HL-60/S4 treated with retinoic acid at 250 ng/mL for 4 days and 3 days (cell line): ENCODE data around the gene IFNGR2.
"Not testable (repeated sequence)": the region's sequence is repeated elsewhere in the genome, so short reads cannot be mapped to it uniquely, and the experiment has no call there.

Source experiments
- in situ Hi-C: fragments of 300-500 bp; cut with MboI; formaldehyde crosslinking; loops from 2 replicates; pipeline ENCODE4 v1.7.0; 2022; ENCODE audit warnings: low sequenced_read_pairs

IFNGR2 gene

GRCh38 chr21:33434770-33435360 lies 31.7 kb downstream of the IFNGR2 start:
- in situ Hi-C loops = no loop called here

- in situ Hi-C loops = no loop called here
These were observed 33.9 kb downstream of the IFNGR2 start for GRCh38 chr21:33437140-33437539.

- in situ Hi-C loops = loop anchor here (5.0 kb wide), 1 partner anchor 244 kb away; no protein-coding TSS in a partner anchor
These were observed 38.6 kb downstream of the IFNGR2 start for GRCh38 chr21:33441489-33442477.

- in situ Hi-C loops = loop anchor here (5.0 kb wide), 1 partner anchor 246 kb away; no protein-coding TSS in a partner anchor
These were observed 40.0 kb downstream of the IFNGR2 start for GRCh38 chr21:33443194-33443593.

- in situ Hi-C loops = loop anchor here (5.0 kb wide), 1 partner anchor 247 kb away; no protein-coding TSS in a partner anchor
These were observed 41.3 kb downstream of the IFNGR2 start for GRCh38 chr21:33444499-33444898.

GRCh38 chr21:33446620-33447019 lies 43.4 kb downstream of the IFNGR2 start:
- in situ Hi-C loops = not testable (repeated sequence)

GRCh38 chr21:33449616-33450015 lies 46.4 kb downstream of the IFNGR2 start:
- in situ Hi-C loops = loop anchor here (25.0 kb wide), 1 partner anchor 612 kb away; no protein-coding TSS in a partner anchor

GRCh38 chr21:33451634-33452071 lies 48.4 kb downstream of the IFNGR2 start:
- in situ Hi-C loops = loop anchor here (25.0 kb wide), 1 partner anchor 614 kb away; no protein-coding TSS in a partner anchor

GRCh38 chr21:33452362-33452761 lies 49.1 kb downstream of the IFNGR2 start:
- in situ Hi-C loops = loop anchor here (25.0 kb wide), 1 partner anchor 615 kb away; no protein-coding TSS in a partner anchor

- in situ Hi-C loops = loop anchor here (25.0 kb wide), 1 partner anchor 619 kb away; no protein-coding TSS in a partner anchor
These were observed 52.7 kb downstream of the IFNGR2 start for GRCh38 chr21:33455686-33456446.

GRCh38 chr21:33458861-33459260 lies 55.6 kb downstream of the IFNGR2 start:
- in situ Hi-C loops = loop anchor here (25.0 kb wide), 1 partner anchor 622 kb away; no protein-coding TSS in a partner anchor

- in situ Hi-C loops = loop anchor here (25.0 kb wide), 1 partner anchor 624 kb away; no protein-coding TSS in a partner anchor
These were observed 58.5 kb downstream of the IFNGR2 start for GRCh38 chr21:33461538-33462250.

- in situ Hi-C loops = loop anchor here (25.0 kb wide), 1 partner anchor 632 kb away; no protein-coding TSS in a partner anchor
These were observed 66.0 kb downstream of the IFNGR2 start for GRCh38 chr21:33469183-33469582.

- in situ Hi-C loops = loop anchor here (25.0 kb wide), 1 partner anchor 633 kb away; no protein-coding TSS in a partner anchor
These were observed 67.5 kb downstream of the IFNGR2 start for GRCh38 chr21:33470701-33471100.

- in situ Hi-C loops = loop anchor here (25.0 kb wide), 1 partner anchor 636 kb away; no protein-coding TSS in a partner anchor
These were observed 70.1 kb downstream of the IFNGR2 start for GRCh38 chr21:33473344-33473743.

GRCh38 chr21:33477066-33477465 lies 73.9 kb downstream of the IFNGR2 start:
- in situ Hi-C loops = no loop called here

GRCh38 chr21:33478182-33478581 lies 75.0 kb downstream of the IFNGR2 start:
- in situ Hi-C loops = no loop called here

GRCh38 chr21:33478935-33479678 lies 75.9 kb downstream of the IFNGR2 start:
- in situ Hi-C loops = no loop called here
